Neural crest cell (in vitro differentiated cells): ENCODE measurements around the gene FXN. TPM values are rescaled to one million over a fixed set of nuclear protein-coding genes. Genes with fewer than 3 reads are reported as not detected.
A peak's percentile ranks its signal among the peaks of the same experiment; 100 is the strongest.
"Not testable (repeated sequence)": the region's sequence is repeated elsewhere in the genome, so short reads cannot be mapped to it uniquely, and the experiment has no call there.

Experiments used
- DNase-seq: peaks from one replicate; pipeline ENCODE4 v3.0.0; 2021; ENCODE audit warnings: low read depth, mixed read lengths, low spot score
- H3K27ac Mint-ChIP-seq: one replicate; pipeline ENCODE4 v1.8.0; 2021; ENCODE audit warnings: mild to moderate bottlenecking, mixed read lengths; ENCODE audit not compliant: unreplicated experiment
- H3K27me3 Mint-ChIP-seq: 2 replicates; pipeline ENCODE4 v1.8.0; 2021; ENCODE audit warnings: low read depth, mild to moderate bottlenecking, mixed read lengths
- H3K36me3 Mint-ChIP-seq: 2 replicates; pipeline ENCODE4 v1.8.0; 2021; ENCODE audit warnings: low read depth, mild to moderate bottlenecking, mixed read lengths
- H3K4me1 Mint-ChIP-seq: 2 replicates; pipeline ENCODE4 v1.8.0; 2021; ENCODE audit warnings: mixed read lengths
- H3K4me3 Mint-ChIP-seq: one replicate; pipeline ENCODE4 v1.8.0; 2021; ENCODE audit warnings: mild to moderate bottlenecking, mixed read lengths
- H3K9me3 Mint-ChIP-seq: 2 replicates; pipeline ENCODE4 v1.8.0; 2021; ENCODE audit warnings: mixed read lengths
- total RNA-seq: library from RNA; stranded (reverse); gene quantifications from 2 replicates; pipeline ENCODE4 v1.2.1, GENCODE V29; 2021
- TF ChIP-seq, protein P1 (sequence below): fragments of 200-600 bp; sonication (generic); conservative IDR thresholded peaks from 2 replicates; pipeline ENCODE4 v1.5.0; 2021; ENCODE audit warnings: antibody characterized with exemption, mild to moderate bottlenecking

The FXN gene
- total RNA-seq, 1 donor from 2014 or later: 28.6 TPM

DNA sequence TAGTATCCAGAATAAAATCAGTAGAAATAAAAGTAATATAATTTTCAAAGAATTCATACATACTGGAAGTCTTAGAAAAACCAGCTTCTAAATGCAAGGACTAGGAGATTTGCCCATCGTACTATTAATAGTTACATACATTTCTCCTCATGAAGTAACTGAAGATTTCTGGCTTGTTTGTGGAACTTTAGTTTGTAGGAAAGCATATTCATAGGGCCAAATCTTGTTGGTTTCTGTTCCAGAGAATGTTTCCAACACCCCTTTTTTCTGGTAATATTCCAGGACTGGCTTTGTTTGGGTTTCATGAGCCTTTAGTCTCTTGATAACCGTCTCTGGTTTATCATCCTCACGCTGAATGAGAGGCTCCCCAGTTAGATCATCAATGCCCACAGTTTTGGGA is 72.2 kb downstream of the FXN start:
- DNase-seq: no peak
- TF ChIP-seq, protein P1, sequence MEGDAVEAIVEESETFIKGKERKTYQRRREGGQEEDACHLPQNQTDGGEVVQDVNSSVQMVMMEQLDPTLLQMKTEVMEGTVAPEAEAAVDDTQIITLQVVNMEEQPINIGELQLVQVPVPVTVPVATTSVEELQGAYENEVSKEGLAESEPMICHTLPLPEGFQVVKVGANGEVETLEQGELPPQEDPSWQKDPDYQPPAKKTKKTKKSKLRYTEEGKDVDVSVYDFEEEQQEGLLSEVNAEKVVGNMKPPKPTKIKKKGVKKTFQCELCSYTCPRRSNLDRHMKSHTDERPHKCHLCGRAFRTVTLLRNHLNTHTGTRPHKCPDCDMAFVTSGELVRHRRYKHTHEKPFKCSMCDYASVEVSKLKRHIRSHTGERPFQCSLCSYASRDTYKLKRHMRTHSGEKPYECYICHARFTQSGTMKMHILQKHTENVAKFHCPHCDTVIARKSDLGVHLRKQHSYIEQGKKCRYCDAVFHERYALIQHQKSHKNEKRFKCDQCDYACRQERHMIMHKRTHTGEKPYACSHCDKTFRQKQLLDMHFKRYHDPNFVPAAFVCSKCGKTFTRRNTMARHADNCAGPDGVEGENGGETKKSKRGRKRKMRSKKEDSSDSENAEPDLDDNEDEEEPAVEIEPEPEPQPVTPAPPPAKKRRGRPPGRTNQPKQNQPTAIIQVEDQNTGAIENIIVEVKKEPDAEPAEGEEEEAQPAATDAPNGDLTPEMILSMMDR: no peak
- H3K9me3 Mint-ChIP-seq: no peaks in the 10 kb centered on the region
- H3K27ac Mint-ChIP-seq: no peak overlapping the region
- no peak overlapping the region for H3K4me3 Mint-ChIP-seq
- H3K36me3 Mint-ChIP-seq: no peaks in the 10 kb centered on the region
- no peaks in the 10 kb centered on the region for H3K27me3 Mint-ChIP-seq
- no peaks in the 10 kb centered on the region for H3K4me1 Mint-ChIP-seq

DNA sequence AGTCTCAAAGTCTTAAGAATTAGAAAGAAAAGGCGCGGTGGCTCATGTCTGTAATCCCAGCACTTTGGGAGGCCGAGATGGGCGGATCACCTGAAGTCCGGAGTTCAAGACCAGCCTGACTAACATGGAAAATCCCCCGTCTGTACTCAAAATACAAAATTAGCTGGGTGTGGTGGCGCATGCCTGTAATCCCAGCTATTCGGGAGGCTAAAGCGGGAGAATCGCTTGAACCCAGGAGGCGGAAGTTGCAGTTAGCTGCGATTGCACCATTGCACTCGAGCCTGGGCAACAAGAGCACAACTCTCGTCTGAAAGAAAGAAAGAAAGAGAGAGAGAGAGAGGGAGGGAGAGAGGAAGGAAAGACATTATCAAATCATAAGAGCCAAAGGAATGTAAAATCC is 73.2 kb downstream of the FXN start:
- not testable (repeated sequence) for H3K4me3 Mint-ChIP-seq, H3K4me1 Mint-ChIP-seq, H3K27me3 Mint-ChIP-seq, H3K36me3 Mint-ChIP-seq, H3K9me3 Mint-ChIP-seq, DNase-seq, H3K27ac Mint-ChIP-seq

DNA sequence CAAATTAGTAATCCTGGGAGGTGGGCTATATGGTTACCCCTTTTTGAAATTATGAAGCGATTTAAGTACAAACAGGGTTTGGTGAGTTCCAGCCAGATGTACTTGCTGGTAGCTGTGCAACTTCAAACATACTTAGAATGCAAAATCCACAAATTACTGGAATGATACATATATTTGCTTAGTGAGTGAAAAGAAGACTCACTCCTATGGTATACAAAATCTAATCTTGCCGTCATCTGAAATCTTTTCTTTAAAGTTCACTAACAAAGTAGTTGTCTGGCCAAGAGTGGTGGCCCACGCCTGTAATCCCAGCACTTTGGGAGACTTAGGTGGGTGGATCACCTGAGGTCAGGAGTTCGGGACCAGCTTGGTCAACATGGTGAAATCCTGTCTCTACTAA is 73.6 kb downstream of the FXN start:
- Mint-ChIP-seq H3K27me3 (no peaks in the 10 kb centered on the region), H3K4me3 (no peak overlapping the region), H3K9me3 (no peaks in the 10 kb centered on the region), H3K36me3 (no peaks in the 10 kb centered on the region), H3K4me1 (no peaks in the 10 kb centered on the region), H3K27ac (no peak overlapping the region)
- no peak for DNase-seq
- TF ChIP-seq, protein P1: no peak

DNA sequence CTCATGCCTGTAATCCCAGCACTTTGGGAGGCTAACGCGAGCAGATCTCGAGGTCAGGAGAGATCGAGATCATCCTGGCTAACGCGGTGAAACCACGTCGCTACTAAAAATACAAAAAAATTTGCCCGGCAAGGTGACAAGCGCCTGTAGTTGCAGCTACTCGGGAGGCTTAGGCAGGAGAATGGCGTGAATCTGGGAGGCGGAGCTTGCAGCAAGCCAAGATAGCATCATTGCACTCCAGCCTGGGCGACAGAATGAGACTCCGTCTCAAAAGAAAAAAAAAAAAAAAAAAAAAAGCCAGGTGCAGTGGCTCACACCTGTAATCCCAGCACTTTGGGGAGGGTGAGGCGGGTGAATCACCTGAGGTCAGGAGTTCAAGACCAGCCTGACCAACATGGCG is 77.1 kb downstream of the FXN start:
- not testable (repeated sequence) for H3K4me3 Mint-ChIP-seq, H3K27me3 Mint-ChIP-seq, H3K4me1 Mint-ChIP-seq, H3K27ac Mint-ChIP-seq, H3K36me3 Mint-ChIP-seq, DNase-seq, H3K9me3 Mint-ChIP-seq
- TF ChIP-seq, protein P1: peak; percentile 22

DNA sequence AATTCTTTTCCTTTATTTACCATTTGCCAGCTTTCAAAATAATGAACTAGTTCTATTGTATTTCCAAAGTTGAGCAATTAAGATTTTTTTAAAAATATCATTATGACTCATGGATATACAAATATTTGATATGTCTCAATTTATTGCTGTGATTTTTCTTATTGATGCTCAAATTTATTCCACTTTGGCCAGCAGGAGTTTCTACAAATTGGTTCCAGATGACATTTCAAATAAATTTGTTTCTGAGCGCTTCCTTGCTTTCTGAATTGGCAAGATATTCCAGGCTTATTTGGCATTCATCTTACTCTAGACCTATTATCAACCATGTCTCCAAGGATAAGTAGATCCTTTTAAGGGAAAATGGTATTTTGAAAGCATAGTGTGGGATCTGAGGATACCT is 80.1 kb downstream of the FXN start:
- Mint-ChIP-seq H3K4me3 (no peak overlapping the region), H3K36me3 (peaks cover 3% of the 10 kb centered on the region), H3K9me3 (no peaks in the 10 kb centered on the region), H3K27ac (no peak overlapping the region), H3K27me3 (peaks cover 6% of the 10 kb centered on the region), H3K4me1 (peaks cover 5% of the 10 kb centered on the region)
- no peak for DNase-seq
- TF ChIP-seq, protein P1: no peak

DNA sequence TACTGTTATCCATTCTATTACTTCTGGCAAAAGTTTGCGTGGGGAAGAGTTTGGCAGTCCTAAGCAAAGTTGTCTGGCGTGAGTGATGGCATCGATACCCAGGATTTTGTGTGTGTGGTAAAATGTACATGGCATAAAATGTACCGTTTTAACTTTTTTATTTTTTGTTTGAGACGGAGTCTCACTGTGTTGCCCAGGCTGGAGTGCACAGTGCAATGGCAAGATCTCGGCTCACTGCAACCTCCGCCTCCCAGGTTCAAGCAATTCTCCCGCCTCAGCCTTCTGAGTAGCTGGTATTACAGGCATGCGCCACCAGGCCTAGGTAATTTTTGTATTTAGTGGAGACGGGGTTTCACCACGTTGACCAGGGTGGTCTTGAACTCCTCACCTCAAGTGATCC is 83.1 kb downstream of the FXN start:
- Mint-ChIP-seq H3K4me1 (peaks cover 21% of the 10 kb centered on the region), H3K27ac (no peak overlapping the region), H3K4me3 (peak overlapping the region; percentile 31), H3K36me3 (peaks cover 3% of the 10 kb centered on the region), H3K9me3 (no peaks in the 10 kb centered on the region), H3K27me3 (peaks cover 21% of the 10 kb centered on the region)
- DNase-seq: no peak
- TF ChIP-seq, protein P1: no peak
